GM03348 (cell line): Measurements from ENCODE around the gene CCR3.

Source experiments
- DNase-seq: peaks from one replicate; pipeline ENCODE4 v3.0.0; 2012; ENCODE audit warnings: low spot score

CCR3 gene

DNA sequence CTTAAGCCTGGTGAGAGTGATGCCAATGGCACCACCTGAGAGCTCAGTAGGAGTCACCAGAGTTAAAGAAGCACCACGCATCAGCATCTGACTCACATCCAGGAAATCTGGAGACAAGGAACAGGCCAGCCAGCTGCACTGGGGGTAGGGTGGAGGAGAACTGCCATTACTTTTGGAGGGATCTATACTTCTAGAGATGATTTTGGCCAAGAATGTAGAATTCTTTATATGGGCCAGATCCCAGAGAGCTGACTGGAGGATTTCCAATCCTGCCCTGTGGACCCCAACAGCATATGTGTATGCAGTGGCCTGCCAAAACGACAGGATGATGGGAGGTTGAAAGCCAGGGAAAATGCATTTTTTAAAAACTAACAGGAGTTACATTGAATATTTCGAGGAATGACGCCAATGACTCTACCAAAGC is 29.8 kb downstream of the CCR3 start:
- no peak for DNase-seq

DNA sequence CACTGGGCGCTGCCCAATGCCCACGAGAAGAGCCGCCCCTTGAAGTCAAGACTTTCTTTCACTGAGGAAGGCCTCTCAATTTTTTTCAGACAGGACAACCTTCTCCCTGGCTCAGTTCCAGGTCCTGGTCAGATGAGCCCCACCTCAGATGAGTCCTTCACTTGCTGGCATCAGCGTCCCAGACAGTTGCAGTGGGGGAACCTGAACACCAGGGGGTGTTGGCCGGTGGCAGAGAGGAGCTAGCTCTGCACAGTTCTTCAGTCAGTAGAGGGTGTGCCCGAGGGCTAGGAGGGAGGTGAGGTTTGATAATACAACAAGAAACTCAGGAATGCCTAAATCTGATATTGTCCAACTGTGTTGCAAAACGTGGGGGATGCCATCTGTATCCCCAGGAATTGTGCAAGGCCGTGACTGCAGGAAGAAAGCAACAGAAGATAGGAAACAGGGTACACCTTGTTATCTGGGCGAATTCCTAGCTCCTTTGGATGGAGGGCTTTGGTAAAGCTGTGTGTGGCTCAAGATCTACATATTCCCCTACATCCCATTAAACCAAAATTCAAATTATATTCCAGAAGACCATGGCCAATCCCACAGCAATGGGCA is 34.3 kb downstream of the CCR3 start:
- no peak for DNase-seq

DNA sequence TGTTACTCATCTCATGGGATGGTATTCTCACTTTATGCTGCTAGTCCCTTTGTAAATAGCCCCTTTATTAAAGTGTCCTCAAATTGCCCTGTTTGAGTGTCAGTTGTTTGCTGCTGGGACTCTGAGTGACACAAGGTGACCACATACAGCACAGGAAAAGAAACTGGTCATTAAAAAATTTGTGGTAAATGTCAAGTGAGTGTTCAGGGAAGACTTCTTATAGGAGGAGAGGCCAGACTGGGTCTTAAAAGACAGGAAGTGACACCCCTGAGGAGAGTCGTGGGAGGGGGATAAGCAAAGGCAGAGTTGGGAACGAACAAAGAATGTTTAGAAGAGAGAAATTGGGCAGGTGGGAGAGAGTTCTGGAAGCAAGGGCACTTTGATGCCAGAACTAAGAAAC is 35.2 kb downstream of the CCR3 start:
- DNase-seq: no peak

DNA sequence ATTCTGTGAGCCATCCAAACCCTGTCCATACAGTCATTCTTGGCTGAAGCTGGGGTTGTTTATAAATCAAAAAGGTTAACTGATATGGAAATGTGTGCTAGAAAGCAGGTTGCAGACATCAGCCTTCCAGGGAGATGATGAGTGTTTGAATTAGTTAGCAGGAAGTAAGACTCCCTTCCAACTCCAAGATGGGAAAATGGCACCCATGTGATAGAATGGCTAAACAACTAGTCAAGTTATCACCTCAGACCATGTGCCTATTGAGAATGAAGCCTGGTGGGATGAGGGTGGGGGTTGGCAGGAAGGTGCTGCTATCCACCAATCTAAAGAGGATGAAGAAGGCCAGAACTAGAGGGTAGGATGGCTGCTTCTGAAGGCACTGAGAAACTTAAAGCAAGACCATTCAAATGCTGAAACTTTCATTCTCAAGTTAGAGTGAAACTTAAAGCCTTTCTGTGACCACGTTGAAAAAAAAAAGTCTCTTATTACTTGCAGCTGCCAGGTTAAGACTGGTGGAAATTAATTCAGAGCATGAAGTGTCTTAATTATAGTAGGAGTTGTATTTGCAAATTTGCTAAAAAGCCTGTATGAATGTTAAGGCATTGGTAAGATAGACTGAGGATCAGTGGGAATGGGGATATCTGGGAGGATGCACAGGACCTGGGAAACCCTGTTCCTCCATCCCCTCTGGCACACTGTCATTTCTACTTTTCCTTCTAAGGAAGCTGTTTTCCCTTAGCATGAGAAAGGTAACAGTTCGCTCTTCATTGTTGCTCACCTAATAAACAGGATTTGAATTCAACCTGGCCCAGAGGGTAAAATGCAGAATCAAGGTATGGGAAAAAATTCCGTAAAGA is 36.8 kb downstream of the CCR3 start:
- no peak for DNase-seq

DNA sequence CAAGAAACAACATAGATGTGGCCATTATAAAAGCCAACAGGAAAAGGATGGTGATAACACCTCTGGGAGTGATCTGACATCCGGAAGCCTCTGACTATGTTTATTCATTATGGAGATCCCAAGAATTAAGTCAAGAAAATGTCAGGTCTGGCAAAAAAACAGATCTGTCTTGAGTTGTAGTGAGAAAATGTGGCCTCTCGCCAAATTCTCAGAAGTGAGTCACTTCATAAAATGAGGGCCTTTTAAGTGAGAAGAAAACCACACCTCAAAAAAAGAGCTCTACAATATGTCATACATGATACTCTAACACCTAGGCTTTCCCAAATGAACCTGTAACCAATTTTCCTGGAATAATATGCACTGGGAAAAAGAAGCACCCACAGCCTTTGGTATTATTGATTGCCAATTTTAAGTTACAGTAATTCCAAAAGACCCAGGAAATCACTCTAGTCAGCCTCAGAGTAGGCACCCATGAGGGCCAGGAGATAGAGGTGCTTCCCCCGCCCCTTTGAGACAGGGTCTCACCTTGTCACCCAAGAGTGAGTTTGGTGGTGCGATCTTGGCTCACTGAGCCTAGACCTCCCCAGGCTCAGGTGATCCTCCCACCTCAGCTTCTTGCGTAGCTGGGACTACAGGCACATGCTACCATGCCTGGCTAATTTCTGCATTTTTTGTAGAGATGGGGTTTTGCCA is 38.0 kb downstream of the CCR3 start:
- DNase-seq: no peak

DNA sequence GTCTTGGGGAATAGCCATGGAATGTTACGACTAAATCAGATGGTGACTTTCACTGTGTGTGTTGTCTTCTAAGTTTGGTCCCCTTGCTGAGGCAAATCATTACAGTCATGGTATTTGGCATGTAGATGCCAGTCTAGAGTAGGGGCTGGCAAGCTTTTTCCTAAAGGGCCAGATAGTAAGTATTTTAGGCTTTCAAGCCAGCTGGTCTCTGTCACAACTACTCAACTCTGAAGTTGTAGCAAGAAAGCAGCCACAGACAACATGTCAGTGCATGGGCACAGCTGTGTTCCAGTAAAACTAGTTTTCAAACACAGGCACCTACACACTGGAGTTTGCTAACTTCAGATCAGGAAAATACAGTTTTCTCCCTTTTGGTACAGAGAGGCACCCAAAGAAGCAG is 39.3 kb downstream of the CCR3 start:
- DNase-seq: no peak

DNA sequence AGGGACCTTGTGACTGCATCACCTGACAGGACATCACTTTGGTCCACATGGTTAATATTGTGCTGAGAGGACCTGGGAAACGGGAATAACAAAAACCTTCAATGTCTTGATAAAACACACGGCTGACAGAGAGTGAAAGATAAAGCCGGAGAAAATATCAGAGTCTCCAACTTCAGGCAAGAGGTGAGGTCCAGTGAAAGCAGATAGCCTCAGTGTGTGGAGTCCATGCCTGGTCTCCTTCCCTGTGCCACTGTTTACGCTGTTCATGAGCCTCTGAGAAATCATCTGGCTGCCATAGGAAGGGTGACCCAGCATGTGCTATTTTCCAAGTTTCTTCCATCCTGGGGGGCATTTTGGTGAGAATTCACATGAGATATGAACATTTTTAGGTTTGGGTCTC is 39.8 kb downstream of the CCR3 start:
- no peak for DNase-seq

DNA sequence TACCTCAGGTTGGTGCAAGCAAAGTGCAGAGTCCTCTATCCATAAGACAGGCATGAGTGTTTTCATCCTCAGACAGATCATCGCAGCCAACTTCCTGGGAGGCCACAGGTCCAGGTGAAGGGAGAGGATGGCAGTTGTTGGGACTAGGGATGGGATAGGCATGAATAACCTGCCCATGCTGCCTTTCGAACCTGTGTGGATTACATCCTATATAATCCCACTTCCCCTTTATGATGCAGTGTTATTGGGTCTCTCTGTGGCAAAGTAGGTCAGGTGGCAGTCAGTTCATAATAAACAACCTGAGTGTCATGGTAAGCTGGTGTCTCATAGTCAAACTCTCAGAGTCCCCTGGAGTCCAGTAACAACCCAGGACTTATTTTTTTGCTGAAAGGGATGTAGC is 40.4 kb downstream of the CCR3 start:
- DNase-seq: no peak

DNA sequence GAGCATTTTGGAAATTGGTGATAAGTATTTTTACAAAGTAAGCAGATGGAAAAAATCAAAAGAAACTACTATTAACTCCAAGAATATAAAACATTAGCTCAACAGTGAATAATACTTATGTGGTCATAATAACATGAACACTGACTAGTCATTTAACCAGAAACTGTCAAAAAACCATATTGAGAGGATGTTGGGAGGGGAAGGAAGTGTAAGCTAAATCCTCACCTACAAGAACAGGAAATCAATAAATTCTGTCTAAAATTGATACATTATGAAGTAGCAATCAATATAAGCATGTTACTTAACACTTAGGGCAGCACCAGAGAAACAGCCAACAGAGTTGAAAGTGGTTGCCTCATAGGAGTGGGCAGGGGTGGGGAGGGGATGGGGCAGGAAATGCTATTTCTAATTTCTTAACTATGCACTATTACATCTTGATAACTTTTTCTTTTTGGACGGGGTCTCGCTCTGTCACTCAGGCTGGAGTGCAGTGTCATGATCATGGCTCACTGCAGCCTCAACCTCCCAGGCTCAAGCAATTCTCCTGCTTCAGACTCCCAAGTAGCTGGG is 41.7 kb downstream of the CCR3 start:
- DNase-seq: no peak

DNA sequence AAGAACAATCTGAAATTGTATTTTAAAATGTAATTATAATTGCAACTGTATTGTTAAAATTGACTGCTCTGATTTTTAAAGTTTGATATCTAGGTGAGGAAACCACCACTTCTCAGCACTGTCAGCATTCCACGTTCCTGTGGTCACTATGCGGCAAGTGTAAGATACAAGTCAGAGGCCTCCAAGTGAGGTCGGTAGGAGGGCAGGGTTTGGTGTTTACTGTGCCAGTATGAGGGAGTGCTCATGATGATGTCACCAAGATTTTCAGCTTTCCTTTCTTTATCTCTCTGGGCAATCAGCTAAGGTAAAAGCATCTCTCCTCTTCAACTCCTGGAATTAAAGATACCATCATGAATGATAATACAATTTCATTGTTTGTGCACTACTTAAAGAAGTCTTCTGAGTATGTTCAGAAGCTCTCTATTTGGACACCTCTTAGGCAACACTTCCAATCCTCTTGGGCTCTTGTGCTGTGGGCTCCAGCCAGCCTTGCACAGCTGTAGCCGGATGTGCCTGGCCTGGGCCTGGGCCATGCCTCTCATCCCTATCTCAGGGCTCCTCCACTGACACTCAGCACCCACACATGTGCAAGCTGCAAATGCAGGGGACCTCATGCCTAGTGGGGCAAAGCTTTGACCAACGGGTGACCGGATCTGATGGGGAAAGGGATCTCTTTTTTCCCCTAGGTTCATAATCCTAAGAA is 42.9 kb downstream of the CCR3 start:
- DNase-seq: no peak

DNA sequence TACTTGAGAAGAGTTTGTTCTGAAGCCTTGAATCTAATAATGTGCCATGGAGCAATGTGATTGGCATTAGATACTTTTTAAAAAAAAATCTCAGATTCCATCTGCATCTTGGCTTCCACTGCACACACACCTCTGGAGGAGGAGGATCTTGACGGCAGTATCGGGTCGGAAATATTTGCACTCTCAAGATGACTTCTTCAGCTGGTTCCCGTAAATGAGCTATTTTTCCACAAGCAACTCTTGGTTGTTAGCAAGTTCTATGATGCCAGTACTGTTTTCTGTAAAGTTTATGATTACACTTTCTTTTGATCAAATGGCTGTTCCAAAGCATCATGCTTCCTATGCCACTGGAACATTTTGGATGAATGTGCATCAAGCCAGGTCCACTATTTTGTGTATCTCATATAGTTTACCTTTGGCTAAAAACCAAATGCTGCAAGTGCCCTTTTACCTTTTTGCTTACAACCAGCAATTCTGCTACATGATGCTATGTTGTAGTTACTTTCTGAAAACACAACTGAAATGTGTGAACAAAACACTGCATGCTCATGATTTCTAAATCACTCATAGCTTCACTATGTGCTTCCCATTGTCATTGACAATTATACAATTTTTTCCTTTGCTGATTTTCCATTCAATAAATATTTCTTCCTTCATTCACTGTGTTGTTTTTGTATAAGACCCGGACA is 43.8 kb downstream of the CCR3 start:
- DNase-seq: no peak

DNA sequence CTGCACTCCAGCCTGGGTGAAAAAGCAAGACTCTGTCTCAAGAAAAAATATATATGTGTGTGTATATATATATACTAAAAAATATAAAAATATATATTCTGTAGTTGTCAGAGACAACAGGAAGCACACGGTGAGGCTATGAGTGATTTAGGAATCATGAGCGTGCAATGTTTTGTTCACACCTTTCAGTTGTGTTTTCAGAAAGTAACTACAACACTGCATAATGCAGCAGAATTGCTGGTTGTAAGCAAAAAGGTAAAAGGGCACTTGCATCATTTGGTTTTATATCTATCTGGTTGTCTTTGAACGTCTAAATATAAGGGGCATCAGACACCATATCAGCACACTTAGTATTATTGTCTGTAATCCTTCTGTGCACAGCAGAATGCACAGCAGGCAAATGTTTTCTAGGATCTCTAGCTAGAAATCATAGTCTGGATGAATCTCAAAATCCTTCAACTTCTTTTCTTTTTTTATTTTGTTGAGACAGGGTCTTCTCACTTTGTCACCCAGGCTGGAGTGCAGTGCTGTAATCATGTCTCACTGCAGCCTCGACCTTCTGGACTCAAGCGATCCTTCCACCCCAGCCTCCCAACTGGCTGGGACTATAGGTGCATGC is 44.8 kb downstream of the CCR3 start:
- no peak for DNase-seq

DNA sequence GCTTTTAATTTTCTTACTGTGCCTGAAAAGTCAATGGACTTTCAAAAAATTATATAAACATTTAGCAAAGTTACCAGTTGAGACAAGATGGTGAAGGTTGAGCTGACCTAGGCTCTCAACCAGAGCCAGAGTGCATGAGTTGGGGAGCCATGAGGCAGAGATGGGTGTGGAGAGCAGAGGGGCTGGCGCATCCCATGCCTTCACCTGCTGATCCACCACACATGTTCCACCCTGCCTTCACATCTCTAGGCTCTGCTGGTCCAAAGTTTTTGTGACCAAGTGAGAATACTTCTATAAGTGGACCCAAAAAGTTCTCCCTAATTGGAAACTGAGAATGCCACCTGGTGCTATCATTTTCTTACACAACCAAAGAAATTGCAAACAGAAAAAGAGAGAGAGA is 47.3 kb downstream of the CCR3 start:
- no peak for DNase-seq

DNA sequence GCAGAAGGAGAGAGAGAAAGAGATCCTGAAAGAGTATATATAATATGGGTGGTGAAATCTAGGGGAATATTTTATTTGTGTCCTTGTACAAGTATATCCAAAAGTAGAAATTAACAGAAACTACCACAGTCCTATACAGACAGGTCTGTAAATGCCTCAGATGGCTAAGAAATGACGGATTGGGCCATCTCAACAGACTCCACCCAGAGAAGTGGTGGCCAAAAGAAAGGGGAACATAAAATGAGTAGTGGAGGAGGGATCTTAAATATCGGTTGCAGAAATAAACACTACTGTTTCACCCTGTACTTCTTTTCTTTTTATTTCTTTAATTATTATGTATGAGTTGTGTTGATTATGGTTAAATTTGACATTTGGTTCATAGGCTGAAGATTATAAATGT is 47.7 kb downstream of the CCR3 start:
- DNase-seq: no peak

DNA sequence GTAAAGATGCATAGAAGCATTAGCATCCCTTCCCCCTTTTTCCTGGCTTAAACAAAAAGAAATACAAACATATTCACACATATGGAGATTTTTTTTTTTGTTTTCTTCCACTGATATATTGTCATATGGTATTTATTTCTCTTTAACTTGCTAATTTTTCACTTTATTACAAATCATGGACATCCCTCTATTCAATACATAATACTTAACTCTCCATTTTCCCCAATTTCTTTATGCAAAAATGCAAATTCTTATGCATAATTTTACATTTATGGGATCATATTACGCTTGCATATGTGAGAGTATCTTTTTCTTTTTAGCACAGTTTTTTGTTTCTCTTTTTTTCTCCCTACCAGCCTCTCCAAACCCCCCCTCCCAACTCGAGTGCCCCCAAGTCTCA is 48.8 kb downstream of the CCR3 start:
- no peak for DNase-seq

DNA sequence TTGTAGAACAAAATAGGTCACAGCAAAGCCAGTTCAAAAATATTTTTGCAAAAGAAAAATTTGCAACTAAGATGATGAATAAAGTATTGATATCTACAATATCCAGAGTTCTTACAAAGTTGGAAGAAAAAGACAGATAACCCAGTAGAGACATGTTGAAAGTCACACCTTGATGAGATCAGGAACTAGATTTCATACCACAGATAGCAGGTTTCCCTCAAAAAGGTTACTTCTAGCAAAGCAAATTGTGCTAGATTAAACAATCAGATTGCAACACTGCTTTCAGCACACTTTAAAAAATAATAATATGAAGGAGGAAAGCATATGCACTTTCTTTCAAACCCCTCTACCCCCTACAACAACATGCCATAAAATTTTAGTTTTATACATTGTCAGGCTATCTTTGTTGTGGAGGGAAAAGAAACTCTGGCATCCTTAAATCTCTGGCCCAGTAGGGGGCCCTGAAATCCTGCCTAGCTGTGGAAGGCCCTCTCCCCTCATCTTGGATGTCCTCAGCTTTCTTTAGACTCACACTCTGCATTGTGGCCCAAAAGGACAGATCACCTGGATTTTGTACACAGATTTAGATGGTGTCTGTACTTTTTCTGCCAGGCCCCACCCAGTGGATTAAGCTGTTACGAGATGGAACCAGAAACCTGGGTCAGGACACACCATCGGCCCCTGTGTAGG is 50.9 kb downstream of the CCR3 start:
- DNase-seq: no peak

DNA sequence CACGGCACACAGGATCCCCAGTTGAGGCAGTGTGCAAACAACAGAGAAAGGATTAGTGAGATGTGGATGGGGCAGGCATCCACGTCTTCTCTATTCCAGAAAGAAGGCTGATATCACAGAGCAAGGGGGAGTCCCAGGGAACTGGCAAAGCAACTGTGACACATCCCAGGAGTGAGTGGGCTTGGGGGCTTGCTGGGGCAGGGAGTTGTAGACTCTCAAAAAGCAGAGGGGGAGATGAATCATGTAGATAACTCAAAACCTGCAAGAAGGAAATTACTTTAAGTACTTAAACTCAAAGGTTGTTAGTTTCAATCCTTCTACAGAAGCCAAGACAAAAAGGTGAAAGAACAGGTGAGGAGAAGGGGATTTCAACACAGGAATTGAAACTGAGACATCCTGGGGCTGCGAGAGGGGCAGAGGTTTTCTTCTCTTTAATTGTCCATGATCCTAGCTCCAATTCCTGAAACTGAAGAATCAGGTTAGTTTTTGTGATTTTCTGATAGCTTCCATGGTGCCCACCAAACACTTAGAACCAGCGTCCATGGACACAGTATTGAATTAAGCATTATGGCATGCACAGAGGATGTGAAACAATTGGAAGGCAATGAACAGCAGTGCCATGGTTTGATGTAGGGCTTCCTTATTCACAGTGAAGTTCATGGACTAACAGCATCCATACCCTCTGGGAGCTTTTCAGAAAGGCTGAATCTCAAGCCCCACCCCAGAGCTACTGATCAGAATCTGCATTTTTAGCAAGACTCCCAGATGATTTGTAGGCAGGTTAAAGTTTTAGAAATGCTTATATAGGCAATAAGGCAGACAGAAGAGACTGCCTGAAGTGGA is 52.0 kb downstream of the CCR3 start:
- no peak for DNase-seq

DNA sequence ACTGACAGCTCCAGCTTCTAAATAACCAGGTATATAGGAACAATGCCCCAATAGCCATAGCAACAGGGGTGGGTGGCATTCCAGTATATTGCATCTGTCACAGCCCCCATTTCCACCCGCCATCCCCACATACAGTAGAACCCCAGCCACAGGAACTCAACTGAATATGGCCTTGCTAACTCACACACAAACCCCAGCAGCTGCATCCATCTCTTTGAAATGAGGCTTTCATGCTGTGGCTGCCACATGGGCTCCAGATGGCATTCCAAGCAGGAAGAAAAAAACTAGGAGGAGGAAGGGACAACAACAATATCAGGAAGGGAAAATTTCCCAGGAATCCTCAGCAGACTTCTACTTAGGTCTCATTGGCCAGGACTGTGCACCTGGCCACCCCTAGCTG is 54.6 kb downstream of the CCR3 start:
- no peak for DNase-seq

DNA sequence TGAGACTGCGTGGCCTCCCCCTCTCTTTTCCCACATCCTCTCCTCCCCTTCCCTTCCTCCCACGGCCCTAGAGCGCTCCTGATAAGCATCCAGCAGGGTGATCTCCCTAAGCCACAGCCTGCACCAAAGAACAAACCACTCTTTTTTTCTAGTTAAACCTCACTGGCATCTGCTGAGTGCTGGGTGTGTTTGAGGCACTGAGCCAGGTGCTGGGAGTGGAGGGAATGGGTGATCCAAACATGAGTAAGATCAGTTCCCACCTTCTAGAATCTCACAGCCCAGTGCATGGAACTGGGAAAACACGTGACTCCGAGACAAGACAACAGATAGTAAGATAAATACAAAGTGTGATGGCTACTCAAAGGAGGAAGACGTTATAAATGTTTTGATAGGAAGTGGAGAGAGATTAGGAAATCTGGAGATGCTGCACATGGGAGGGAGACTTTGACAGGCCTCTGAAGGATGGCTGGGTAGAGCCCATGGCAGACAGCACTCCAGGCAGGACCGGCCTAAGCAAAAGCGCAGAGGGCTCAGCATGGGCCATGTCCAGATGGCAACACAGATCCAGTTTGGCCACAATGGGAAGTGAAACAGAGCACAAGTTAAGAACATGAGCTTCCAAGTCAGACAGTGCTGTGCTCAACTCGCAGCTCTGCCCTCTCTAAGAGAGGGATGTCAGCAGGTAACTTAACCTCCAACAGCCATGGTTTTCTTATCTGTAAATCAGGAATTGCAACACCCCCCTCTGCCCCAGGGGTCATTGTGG is 55.6 kb downstream of the CCR3 start:
- no peak for DNase-seq
